Activated gamma-delta T cell (primary cell): Measurements from ENCODE around the gene MT1G.
"Not testable (repeated sequence)": the region's sequence is repeated elsewhere in the genome, so short reads cannot be mapped to it uniquely, and the experiment has no call there.

ENCODE experiments used
- DNase-seq: peaks from one replicate; lab custom pipeline; 2025; lab: John Stamatoyannopoulos, UW

The MT1G gene

GRCh38 chr16:56621665-56622445 lies 46.0 kb downstream of the MT1G start:
- not testable (repeated sequence) for DNase-seq

GRCh38 chr16:56620339-56620897 lies 47.4 kb downstream of the MT1G start:
- DNase-seq = no peak

DNA sequence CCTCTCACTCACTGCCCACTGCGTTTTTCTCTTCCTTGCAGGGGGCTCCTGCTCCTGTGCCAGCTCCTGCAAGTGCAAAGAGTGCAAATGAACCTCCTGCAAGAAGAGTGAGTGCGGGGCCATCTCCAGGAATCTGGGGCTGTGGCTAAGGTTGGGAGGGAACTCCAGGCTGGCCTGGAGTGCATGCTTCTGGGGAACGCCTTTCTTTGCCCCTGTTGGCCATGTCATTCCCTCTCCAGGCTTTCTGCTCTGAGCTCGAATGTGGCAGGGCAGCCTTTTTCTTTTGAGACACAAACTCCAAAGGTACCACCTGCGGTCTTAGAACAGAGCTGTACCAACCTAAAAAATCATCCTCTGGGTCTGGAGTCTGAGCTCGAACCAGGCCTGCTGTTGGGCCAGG lies 49.7 kb downstream of the MT1G start:
- DNase-seq = no peak

- DNase-seq = peak; percentile 40
Measured at GRCh38 chr16:56617212-56618085, 50.4 kb downstream of the MT1G start.
